K562 (cell line): ENCODE measurements around the gene TULP3. TPM values are rescaled to one million over a fixed set of nuclear protein-coding genes. Genes with fewer than 3 reads are reported as not detected.
A peak's percentile ranks its signal among the peaks of the same experiment; 100 is the strongest.

ENCODE experiments used
- BCL6 ChIP-seq: fragments of 250-450 bp; sonication (Bioruptor Pico); IDR thresholded peaks from 2 replicates; pipeline ENCODE4 v1.4.0; 2020
- BRD9 ChIP-seq: fragments of 450-650 bp; IDR thresholded peaks from 2 replicates; pipeline ENCODE4 v1.6.1; 2018; ENCODE audit warnings: low read depth; ENCODE audit not compliant: partially characterized antibody
- CBX5 ChIP-seq: IDR thresholded peaks from 2 replicates; pipeline ENCODE4 v1.6.1; 2014; ENCODE audit warnings: low read depth, borderline replicate concordance
- CREB3 ChIP-seq: fragments of 450-650 bp; conservative IDR thresholded peaks from 2 replicates; pipeline ENCODE4 v1.6.1; 2016; ENCODE audit warnings: missing genetic modification characterization, low read depth, mild to moderate bottlenecking, missing compliant biosample characterization, moderate library complexity
- E4F1 ChIP-seq: fragments of 250-450 bp; sonication (Bioruptor Pico); IDR thresholded peaks from 2 replicates; pipeline ENCODE4 v1.5.0; 2021; ENCODE audit warnings: mild to moderate bottlenecking, borderline replicate concordance
- ESRRB ChIP-seq: fragments of 250-450 bp; sonication (Bioruptor Pico); IDR thresholded peaks from 2 replicates; pipeline ENCODE4 v1.5.0; 2020; ENCODE audit warnings: mild to moderate bottlenecking, moderate library complexity, borderline replicate concordance
- HDGF ChIP-seq: fragments of 450-650 bp; IDR thresholded peaks from 2 replicates; pipeline ENCODE4 v1.6.1; 2016
- KDM2B ChIP-seq: fragments of 250-450 bp; sonication (Bioruptor Pico); IDR thresholded peaks from 2 replicates; pipeline ENCODE4 v1.8.0; 2021; ENCODE audit warnings: mild to moderate bottlenecking, moderate library complexity
- LEF1 ChIP-seq: fragments of 450-650 bp; IDR thresholded peaks from 2 replicates; pipeline ENCODE4 v1.6.1; 2016; ENCODE audit warnings: mild to moderate bottlenecking
- NCOA6 ChIP-seq: fragments of 450-650 bp; IDR thresholded peaks from 2 replicates; pipeline ENCODE4 v1.6.1; 2017; ENCODE audit warnings: mild to moderate bottlenecking
- NEUROD1 ChIP-seq: fragments of 150-350 bp; IDR thresholded peaks from 2 replicates; pipeline ENCODE4 v1.6.1; 2014; ENCODE audit warnings: borderline replicate concordance, low read length, low read depth; ENCODE audit not compliant: partially characterized antibody
- NR2C2 ChIP-seq, 2 experiments: fragments of 200-800 bp in 1 of 2; sonication (Bioruptor generic) in 1 of 2; sonication (generic) in 1 of 2; formaldehyde crosslinking in 1 of 2; IDR thresholded peaks; 2 replicates each; pipeline versions ENCODE4 v1.6.1 to v1.8.0; 2016 to 2022; ENCODE audit warnings: mild to moderate bottlenecking in 1 of 2, missing compliant biosample characterization in 1 of 2, missing genetic modification characterization in 1 of 2, missing genetic modification reagents in 1 of 2
- POLR2G ChIP-seq: fragments of 200-400 bp; formaldehyde crosslinking; IDR thresholded peaks from 2 replicates; pipeline ENCODE4 v1.6.1; 2017; ENCODE audit warnings: low read depth, mild to moderate bottlenecking, antibody characterized with exemption, low read length, moderate library complexity
- PREB ChIP-seq: sonication (generic); formaldehyde crosslinking; IDR thresholded peaks from 2 replicates; pipeline ENCODE4 v1.8.1; 2023; ENCODE audit warnings: mild to moderate bottlenecking, missing genetic modification reagents
- SETDB1 ChIP-seq: IDR thresholded peaks from one replicate; pipeline ENCODE4 v1.6.1; 2012; ENCODE audit warnings: low read length, control low read depth, inconsistent platforms
- SMAD4 ChIP-seq: fragments of 250-450 bp; sonication (Bioruptor Pico); conservative IDR thresholded peaks from 2 replicates; pipeline ENCODE4 v1.8.0; 2021; ENCODE audit warnings: inconsistent platforms, mild to moderate bottlenecking, moderate library complexity
- TAF15 ChIP-seq: fragments of 200-400 bp; formaldehyde crosslinking; IDR thresholded peaks from 2 replicates; pipeline ENCODE4 v1.6.1; 2017; ENCODE audit warnings: mild to moderate bottlenecking, low read depth, low read length, moderate library complexity
- TBP ChIP-seq: optimal IDR thresholded peaks from 2 replicates; pipeline ENCODE3; 2011; ENCODE audit warnings: low read depth, low read length, improper control_type of control experiment
- THAP7 ChIP-seq: fragments of 250-450 bp; sonication (Bioruptor Pico); IDR thresholded peaks from 2 replicates; pipeline ENCODE4 v1.5.0; 2021
- ZBTB17 ChIP-seq: fragments of 450-650 bp; formaldehyde crosslinking; IDR thresholded peaks from 2 replicates; pipeline ENCODE4 v1.4.0; 2020; ENCODE audit warnings: mild to moderate bottlenecking
- ZNF217 ChIP-seq: sonication (generic); formaldehyde crosslinking; IDR thresholded peaks from 2 replicates; pipeline ENCODE4 v1.8.0; 2022; ENCODE audit warnings: mild to moderate bottlenecking, missing genetic modification reagents
- ZNF23 ChIP-seq: fragments of 250-450 bp; sonication (Bioruptor Pico); IDR thresholded peaks from 2 replicates; pipeline ENCODE4 v1.4.0; 2020; ENCODE audit warnings: mild to moderate bottlenecking
- ZNF584 ChIP-seq: fragments of 200-800 bp; sonication (Bioruptor generic); IDR thresholded peaks from 2 replicates; pipeline ENCODE4 v1.6.1; 2016; ENCODE audit warnings: low read depth, mild to moderate bottlenecking, missing genetic modification characterization, missing compliant biosample characterization
- ZNF780A ChIP-seq: fragments of 250-450 bp; sonication (Bioruptor Pico); IDR thresholded peaks from 2 replicates; pipeline ENCODE4 v1.5.0; 2021; ENCODE audit warnings: mild to moderate bottlenecking
- ZSCAN32 ChIP-seq: fragments of 450-650 bp; formaldehyde crosslinking; IDR thresholded peaks from 2 replicates; pipeline ENCODE4 v1.4.0; 2020; ENCODE audit warnings: mild to moderate bottlenecking, moderate library complexity
- polyA plus RNA-seq, 8 experiments: library from polyadenylated mRNA; depleted of rRNA in 4 of 8; stranded (reverse) in 5 of 8; unstranded in 3 of 8; fragments of >200 nt; fragmentation: Nextera tagmentation in 2 of 8; fragmentation: Illumina TruSeq in 1 of 8; extraction: Ambion mirVana in 2 of 8; extraction: Trizol in 1 of 8; gene quantifications; 2 replicates each; pipeline versions ENCODE4 v1.2.1 to v1.2.3, GENCODE V29; 2011 to 2014; ENCODE audit warnings: inconsistent platforms in 1 of 8, missing spikeins in 1 of 8
- total RNA-seq, 7 experiments: library from RNA; depleted of rRNA in 6 of 7; stranded (reverse); fragments of >200 nt in 6 of 7; fragmentation: Illumina TruSeq in 2 of 7; extraction: Trizol in 2 of 7; gene quantifications; 2 replicates each; pipeline versions ENCODE4 v1.2.1 to v1.2.3, GENCODE V29; 2011 to 2021; ENCODE audit warnings: low replicate concordance in 1 of 7

Gene TULP3
- total and polyA plus RNA-seq, 9 of the 15 experiments (the other 6 are each of a cell fraction or from before 2014, with no cell fraction given) = 3.6 to 13.3 (median 7.3) TPM

DNA sequence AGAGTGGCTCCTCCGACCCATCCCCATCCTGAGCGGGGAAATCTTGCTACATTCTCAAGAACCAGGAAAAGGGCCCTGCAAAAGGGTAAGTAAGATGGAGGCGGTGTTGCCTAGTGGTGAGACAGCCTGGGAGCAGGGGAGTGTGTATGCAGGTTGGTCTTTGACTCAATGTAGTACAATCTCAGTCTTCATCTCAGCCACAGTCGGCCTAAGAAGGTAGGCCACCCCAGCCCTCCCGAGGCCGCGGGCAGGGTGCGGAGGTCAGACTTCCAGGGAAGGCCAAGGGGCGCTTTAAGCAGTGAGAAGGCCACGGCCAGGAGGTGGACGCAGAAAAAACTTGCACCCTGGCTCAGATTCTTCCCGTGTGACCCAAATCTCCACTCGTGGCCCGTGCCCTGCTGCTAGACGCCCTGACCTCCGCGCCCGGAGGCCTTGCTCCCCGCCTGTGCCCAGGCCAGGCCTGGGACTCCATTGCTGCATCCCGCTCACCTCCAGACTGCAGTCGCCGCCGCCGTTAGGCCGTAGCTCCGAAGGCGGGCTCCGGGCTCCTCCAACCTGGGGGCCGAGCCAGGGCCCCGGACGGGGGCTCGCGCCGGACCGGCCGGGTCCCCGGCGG lies 14.2 kb upstream of the TULP3 start (continued):
- TF ChIP-seq BRD9 (no peak), SETDB1 (no peak), THAP7 (CRISPR knock-in tag) (no peak), ZNF780A (CRISPR knock-in tag) (no peak), NCOA6 (no peak), POLR2G (peak; percentile 83), ZNF584 (CRISPR knock-in tag) (no peak), ZNF23 (CRISPR knock-in tag) (no peak), HDGF (no peak), SMAD4 (peak; percentile 49; the same call in 1 of the 2 replicates), E4F1 (CRISPR knock-in tag) (no peak), ZSCAN32 (CRISPR knock-in tag) (no peak), ESRRB (CRISPR knock-in tag) (no peak), PREB (CRISPR knock-in tag) (no peak), ZBTB17 (CRISPR knock-in tag) (no peak), BCL6 (CRISPR knock-in tag) (no peak), NR2C2 (CRISPR knock-in tag; IDR thresholded peaks at IDR 0.05) (no peak), NR2C2 (tag; IDR thresholded peaks at IDR 0.05) (peak; percentile 32; the same call in 1 of the 2 replicates), NEUROD1 (no peak), TBP (peak; percentile 20), CREB3 (peak; percentile 84), KDM2B (CRISPR knock-in tag) (no peak), CBX5 (no peak), ZNF217 (CRISPR knock-in tag) (no peak), TAF15 (no peak), LEF1 (no peak)
